ENCODE measurements around the gene PEBP1.
A peak's percentile ranks its signal among the peaks of the same experiment; 100 is the strongest.

Gene PEBP1

GRCh38 chr12:118175823-118176447 is 40.0 kb downstream of the PEBP1 start:
- DNase-seq (ENCODE audit: low read depth), result no peak
- no peak overlapping the region for H3K4me3 ChIP-seq (ENCODE audit: low read length)
- TF ChIP-seq, protein P1, sequence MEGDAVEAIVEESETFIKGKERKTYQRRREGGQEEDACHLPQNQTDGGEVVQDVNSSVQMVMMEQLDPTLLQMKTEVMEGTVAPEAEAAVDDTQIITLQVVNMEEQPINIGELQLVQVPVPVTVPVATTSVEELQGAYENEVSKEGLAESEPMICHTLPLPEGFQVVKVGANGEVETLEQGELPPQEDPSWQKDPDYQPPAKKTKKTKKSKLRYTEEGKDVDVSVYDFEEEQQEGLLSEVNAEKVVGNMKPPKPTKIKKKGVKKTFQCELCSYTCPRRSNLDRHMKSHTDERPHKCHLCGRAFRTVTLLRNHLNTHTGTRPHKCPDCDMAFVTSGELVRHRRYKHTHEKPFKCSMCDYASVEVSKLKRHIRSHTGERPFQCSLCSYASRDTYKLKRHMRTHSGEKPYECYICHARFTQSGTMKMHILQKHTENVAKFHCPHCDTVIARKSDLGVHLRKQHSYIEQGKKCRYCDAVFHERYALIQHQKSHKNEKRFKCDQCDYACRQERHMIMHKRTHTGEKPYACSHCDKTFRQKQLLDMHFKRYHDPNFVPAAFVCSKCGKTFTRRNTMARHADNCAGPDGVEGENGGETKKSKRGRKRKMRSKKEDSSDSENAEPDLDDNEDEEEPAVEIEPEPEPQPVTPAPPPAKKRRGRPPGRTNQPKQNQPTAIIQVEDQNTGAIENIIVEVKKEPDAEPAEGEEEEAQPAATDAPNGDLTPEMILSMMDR (IDR thresholded peaks at IDR 0.05; ENCODE audit: insufficient read depth, low read depth, low read length, missing control alignments), result no peak

DNA sequence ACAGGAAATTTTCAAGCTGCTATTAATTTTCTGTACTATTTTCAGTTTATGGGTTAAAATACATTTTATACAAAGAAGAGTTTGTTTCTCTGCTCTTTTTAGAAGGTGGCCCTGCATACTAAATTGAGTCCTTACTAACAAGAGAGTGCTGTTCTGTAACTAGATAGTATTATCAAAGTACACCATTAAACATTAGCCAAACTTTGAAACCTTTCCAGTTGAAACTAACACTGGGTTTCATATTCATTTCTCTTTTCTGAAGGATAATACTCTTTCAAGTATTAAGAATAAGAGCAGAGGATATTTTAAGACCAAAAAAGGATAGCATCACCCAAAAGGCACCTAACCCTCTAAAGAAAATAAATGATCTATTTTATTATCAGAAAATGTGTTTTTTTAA is 47.2 kb downstream of the PEBP1 start:
- TF ChIP-seq, protein P1 (IDR thresholded peaks at IDR 0.05; ENCODE audit: insufficient read depth, low read depth, low read length, missing control alignments), result no peak
- no peak for DNase-seq (ENCODE audit: low read depth)
- no peak overlapping the region for H3K4me3 ChIP-seq (ENCODE audit: low read length)

DNA sequence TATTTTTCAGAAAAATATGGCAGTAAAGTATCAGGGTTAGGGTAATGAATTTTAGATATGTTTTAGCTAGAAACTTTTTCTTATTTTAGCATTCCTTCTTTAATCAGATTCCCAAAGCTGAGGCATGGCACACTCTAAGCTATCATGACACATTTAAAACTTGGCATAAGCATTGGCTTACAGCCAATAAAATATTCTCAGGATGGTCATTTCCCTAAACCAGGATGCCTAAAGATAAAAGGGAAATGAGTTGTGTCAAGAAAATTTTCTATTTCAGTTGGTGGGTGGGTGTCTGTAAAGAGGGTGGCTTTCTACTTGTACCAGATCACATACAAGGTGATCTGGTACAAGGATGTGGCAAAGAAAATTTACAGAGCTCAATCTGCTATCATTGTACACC is 47.8 kb downstream of the PEBP1 start:
- TF ChIP-seq, protein P1 (IDR thresholded peaks at IDR 0.05; ENCODE audit: insufficient read depth, low read depth, low read length, missing control alignments), result no peak
- peak; percentile 24 for DNase-seq (ENCODE audit: low read depth)
- H3K4me3 ChIP-seq (ENCODE audit: low read length), result no peak overlapping the region

DNA sequence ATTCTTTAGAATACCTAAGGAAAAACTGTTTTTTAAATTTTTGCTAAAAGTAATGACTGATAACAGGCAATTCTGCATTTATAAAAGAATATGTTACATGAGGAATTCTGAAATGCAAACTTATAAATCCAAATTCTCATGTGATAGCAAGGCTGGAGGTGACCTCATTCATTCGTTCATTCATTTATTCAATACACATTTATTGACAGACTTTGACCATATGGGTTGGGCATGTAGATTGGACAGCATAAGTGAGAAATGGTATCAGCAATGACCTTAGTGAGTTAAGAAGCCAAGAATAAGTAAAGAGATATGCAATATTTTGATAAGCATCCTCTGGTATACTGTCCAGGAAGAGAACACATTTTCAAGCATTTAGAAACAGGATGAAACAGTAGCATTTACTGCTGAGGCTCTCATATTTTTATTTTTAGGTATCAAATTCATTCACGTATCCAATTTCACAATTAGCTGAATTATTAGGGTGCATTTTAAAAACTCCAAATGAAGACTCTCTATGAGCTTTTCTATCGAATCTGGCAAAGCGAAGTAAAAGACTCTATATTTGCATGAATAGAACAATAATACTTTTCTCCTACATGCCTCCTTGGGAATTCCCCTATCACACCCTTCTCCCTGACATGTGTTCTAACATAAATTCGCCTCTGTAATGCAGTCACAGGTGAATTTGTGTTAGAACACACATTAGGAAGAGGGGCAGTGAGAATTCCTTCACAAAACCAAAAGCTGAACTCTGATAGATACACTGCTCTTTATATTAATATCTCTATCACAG is 49.9 kb downstream of the PEBP1 start:
- H3K4me3 ChIP-seq (ENCODE audit: low read length), result no peak overlapping the region
- peak; percentile 22 for DNase-seq (ENCODE audit: low read depth)
- TF ChIP-seq, protein P1 (IDR thresholded peaks at IDR 0.05; ENCODE audit: insufficient read depth, low read depth, low read length, missing control alignments), result no peak

DNA sequence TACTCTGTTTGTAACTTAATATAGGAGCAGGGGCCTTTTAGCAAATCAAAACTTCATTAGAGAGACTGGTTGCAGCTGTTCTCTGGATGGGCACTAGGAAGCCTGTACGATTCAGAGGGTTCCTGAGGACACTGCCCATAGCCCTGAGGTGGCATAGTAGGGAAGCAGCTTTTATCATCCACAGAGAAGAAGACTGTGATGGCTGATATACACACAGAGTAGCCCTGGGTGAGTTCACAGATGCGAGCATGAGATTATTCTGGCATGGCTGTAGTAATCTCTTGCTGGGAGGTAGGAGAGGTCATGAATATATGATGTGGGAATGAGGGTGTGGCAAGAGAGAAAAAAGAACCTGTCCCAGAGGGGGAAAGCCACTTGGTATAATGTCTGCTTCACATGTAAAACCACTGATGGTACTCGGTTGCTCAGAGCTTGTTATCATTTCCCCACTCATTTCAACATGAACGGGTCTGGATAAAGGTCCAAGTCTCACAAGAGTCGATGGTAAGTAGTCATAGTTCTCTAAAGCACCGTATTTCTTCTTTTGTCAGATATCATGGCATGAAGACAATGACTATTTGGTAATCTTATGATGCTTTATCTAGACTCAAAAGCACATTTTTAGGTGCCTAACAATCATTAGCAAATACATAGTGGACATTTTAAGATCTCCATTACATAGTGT is 52.0 kb downstream of the PEBP1 start:
- no peak overlapping the region for H3K4me3 ChIP-seq (ENCODE audit: low read length)
- peak; percentile 21 for DNase-seq (ENCODE audit: low read depth)
- TF ChIP-seq, protein P1 (IDR thresholded peaks at IDR 0.05; ENCODE audit: insufficient read depth, low read depth, low read length, missing control alignments), result no peak

DNA sequence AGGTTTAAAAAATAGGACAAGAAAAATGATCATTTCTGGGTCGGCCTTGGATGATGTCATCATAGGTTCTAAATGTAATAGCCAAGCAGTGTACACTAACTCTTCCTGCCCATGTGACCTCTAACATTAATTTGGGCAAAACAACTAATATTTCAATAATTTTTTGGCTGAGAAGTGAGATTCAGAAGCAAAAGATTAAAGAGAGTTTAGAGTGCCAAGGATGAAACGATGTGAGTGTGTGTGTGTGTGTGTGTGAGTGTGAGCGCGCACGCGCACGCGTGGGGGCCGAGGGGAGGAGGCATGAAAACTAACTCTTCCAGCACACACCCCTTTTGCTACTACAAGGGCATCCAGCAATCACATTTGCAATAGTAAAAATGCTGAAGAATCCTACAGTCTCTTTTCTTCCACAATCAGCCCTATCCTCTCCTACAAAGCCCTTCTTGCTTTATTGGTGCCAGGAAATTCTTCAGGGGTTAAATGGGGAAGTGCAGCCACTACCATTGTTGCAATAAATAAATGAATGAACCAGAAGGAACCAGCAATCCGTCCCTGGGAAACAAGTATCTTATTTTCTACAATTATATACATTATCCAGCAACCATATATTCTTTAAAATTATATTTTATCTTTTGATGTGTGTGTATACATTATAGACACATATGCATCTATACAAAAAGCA is 52.9 kb downstream of the PEBP1 start:
- DNase-seq (ENCODE audit: low read depth), result no peak
- no peak overlapping the region for H3K4me3 ChIP-seq (ENCODE audit: low read length)
- TF ChIP-seq, protein P1 (IDR thresholded peaks at IDR 0.05; ENCODE audit: insufficient read depth, low read depth, low read length, missing control alignments), result no peak
